Sigmoid colon (tissue), 7 donors: ENCODE data around the gene ATG4A. TPM values are rescaled to one million over a fixed set of nuclear protein-coding genes. Genes with fewer than 3 reads are reported as not detected.

Experiments used
- DNase-seq: peaks from one replicate; pipeline ENCODE4 v3.0.0-alpha.2; 2019
- H3K27ac ChIP-seq, 4 donors: fragments of 200-600 bp; sonication (generic); one replicate each; pipeline ENCODE4 v1.5.1; 2016 to 2019; ENCODE audit warnings: mild to moderate bottlenecking in 1 of 4
- H3K27me3 ChIP-seq, 3 donors: fragments of 200-600 bp; sonication (generic); one replicate each; pipeline ENCODE4 v1.5.1; 2019; ENCODE audit warnings: mild to moderate bottlenecking in 1 of 3
- H3K36me3 ChIP-seq, 4 donors: fragments of 200-600 bp; sonication (generic); one replicate each; pipeline ENCODE4 v1.5.1; 2016 to 2019
- H3K4me1 ChIP-seq, 4 donors: fragments of 200-600 bp; sonication (generic); one replicate each; pipeline ENCODE4 v1.5.1; 2017 to 2019
- H3K4me3 ChIP-seq, 4 donors: fragments of 200-600 bp; sonication (generic); one replicate each; pipeline ENCODE4 v1.5.1; 2017 to 2019; ENCODE audit warnings: mild to moderate bottlenecking in 2 of 4, moderate library complexity in 1 of 4
- H3K9me3 ChIP-seq, 4 donors: fragments of 200-600 bp in 3 of 4; sonication (generic) in 3 of 4; one replicate each; pipeline versions ENCODE4 v1.5.1 to v1.6.1; 2013 to 2019
- CTCF ChIP-seq, 4 experiments: fragments of 450-650 bp in 3 of 4; fragments of 200-600 bp in 1 of 4; IDR thresholded peaks; one replicate each; pipeline ENCODE4 v1.5.1; 2016 to 2019; ENCODE audit warnings: antibody characterized with exemption in 4 of 4, mild to moderate bottlenecking in 3 of 4, moderate library complexity in 2 of 4
- EP300 ChIP-seq, 4 donors: sonication (generic); formaldehyde crosslinking; IDR thresholded peaks; one replicate each; pipeline ENCODE4 v1.6.1; 2017; ENCODE audit warnings: antibody characterized with exemption in 4 of 4
- POLR2A ChIP-seq, 2 donors: fragments of 450-650 bp; IDR thresholded peaks; one replicate each; pipeline ENCODE4 v1.6.1; 2016; ENCODE audit warnings: antibody characterized with exemption in 2 of 2, mild to moderate bottlenecking in 2 of 2, moderate library complexity in 2 of 2
- POLR2AphosphoS5 ChIP-seq, 4 donors: sonication (generic); formaldehyde crosslinking; IDR thresholded peaks; one replicate each; pipeline ENCODE4 v1.6.1; 2017; ENCODE audit warnings: antibody characterized with exemption in 4 of 4
- WGBS, 2 donors: extraction: QIAGEN DNeasy Blood & Tissue Kit; methylation state at CpG; one replicate each; pipeline ENCODE4 v1.1.7; 2013; 5-methylcytosine and 5-hydroxymethylcytosine counted together
- intact Hi-C: fragments of 100-400 bp; cut with DNase I; formaldehyde crosslinking; loops from one replicate; pipeline ENCODE4 v1.15.1; 2023
- polyA plus RNA-seq, 3 donors: library from polyadenylated mRNA; stranded (reverse); fragments of 200-250 nt; gene quantifications; one replicate each; pipeline ENCODE4 v1.2.3, GENCODE V29; 2013
- total RNA-seq, 4 donors: library from RNA; depleted of rRNA; stranded (reverse); fragments of >200 nt; gene quantifications; one replicate each; pipeline ENCODE4 v1.1.0, GENCODE V29; 2016
- donor health status: healthy with polysubstance abuse.
- donor health status: Bipolar disorder and iron deficiency.
- donor health status: healthy.

ATG4A gene
- total RNA-seq (10 to 100 TPM in 1 of 4 donors, 1 to 10 TPM in 3; 5.0 to 14.3 (median 8.0) TPM), polyA plus RNA-seq (10 to 100 TPM; 14.5 to 38.6 (median 22.2) TPM)

GRCh38 chrX:108091264-108091877 lies at the start of gene ATG4A, which contains the start of gene PSMD10:
Gene ATG4A (plus strand): TSS chrX:108091778. CDS start chrX:108091827, 49 bp downstream.
Gene PSMD10 (minus strand): TSS chrX:108091542. CDS start chrX:108091520, 22 bp downstream.
- peak; percentile 60 to 88 (median 84) for TF ChIP-seq POLR2AphosphoS5 (IDR thresholded peaks at IDR 0.05)
- TF ChIP-seq POLR2A (IDR thresholded peaks at IDR 0.05): peak; percentile 48 to 62
- no peak for TF ChIP-seq EP300 (IDR thresholded peaks at IDR 0.05)
- TF ChIP-seq CTCF (IDR thresholded peaks at IDR 0.05): peak in 1 of 4 experiments; percentile 12
- WGBS, 2 donors: 0% methylated on average over 47 of the region's 47 CpGs
- Histone ChIP-seq H3K36me3 (peaks cover 0 to 17% (median 3%) of the 10 kb centered on the region in 4 donors), H3K4me1 (peaks cover 0 to 16% (median 6%) of the 10 kb centered on the region in 4 donors), H3K4me3 (peak within 1 kb of the TSS; percentile 41 to 59 (median 56)), H3K27me3 (no peaks in the 10 kb centered on the region), H3K27ac (peak within 1 kb of the TSS; percentile 79 to 87 (median 84)), H3K9me3 (no peaks in the 10 kb centered on the region)
- peak; percentile 96 for DNase-seq
- intact Hi-C loops: loop anchor here (5.0 kb wide), 1 partner anchor 264 kb away; the partner anchor contains the start of gene MID2

GRCh38 chrX:108044554-108045256 lies 46.9 kb upstream of the ATG4A start, which contains the start of gene VSIG1:
Gene VSIG1 (plus strand): TSS chrX:108045065. CDS start chrX:108045131, 66 bp downstream.
- intact Hi-C loops: no loop called here
- no peaks in the 10 kb centered on the region for H3K27me3 ChIP-seq
- 50 to 79% methylated on average over 10 of the region's 10 CpGs for WGBS, 2 donors
- H3K9me3 ChIP-seq: no peaks in the 10 kb centered on the region
- H3K4me3 ChIP-seq: no peak within 1 kb of the TSS
- no peaks in the 10 kb centered on the region for H3K36me3 ChIP-seq
- H3K27ac ChIP-seq: no peak within 1 kb of the TSS
- H3K4me1 ChIP-seq: no peaks in the 10 kb centered on the region
- DNase-seq: no peak
- TF ChIP-seq CTCF (IDR thresholded peaks at IDR 0.05) (no peak), POLR2A (IDR thresholded peaks at IDR 0.05) (no peak), EP300 (IDR thresholded peaks at IDR 0.05) (no peak), POLR2AphosphoS5 (IDR thresholded peaks at IDR 0.05) (no peak)

- no peak overlapping the region for H3K4me3 ChIP-seq
- H3K4me1 ChIP-seq: no peaks in the 10 kb centered on the region
- no peak for DNase-seq
- 71 to 83% methylated on average over 1 of the region's 1 CpG for WGBS, 2 donors
- H3K27ac ChIP-seq: no peak overlapping the region
- no peaks in the 10 kb centered on the region for H3K27me3 ChIP-seq
- TF ChIP-seq EP300 (IDR thresholded peaks at IDR 0.05) (no peak), POLR2A (IDR thresholded peaks at IDR 0.05) (no peak), POLR2AphosphoS5 (IDR thresholded peaks at IDR 0.05) (no peak), CTCF (IDR thresholded peaks at IDR 0.05) (no peak)
- intact Hi-C loops: no loop called here
- no peaks in the 10 kb centered on the region for H3K36me3 ChIP-seq
- H3K9me3 ChIP-seq: no peaks in the 10 kb centered on the region
These were observed 41.9 kb upstream of the ATG4A start for GRCh38 chrX:108049649-108050048.

GRCh38 chrX:108053218-108053617 lies 38.4 kb upstream of the ATG4A start:
- Histone ChIP-seq H3K9me3 (no peaks in the 10 kb centered on the region), H3K36me3 (no peaks in the 10 kb centered on the region), H3K27me3 (no peaks in the 10 kb centered on the region), H3K27ac (no peak overlapping the region), H3K4me1 (no peaks in the 10 kb centered on the region), H3K4me3 (no peak overlapping the region)
- intact Hi-C loops: no loop called here
- TF ChIP-seq POLR2A (IDR thresholded peaks at IDR 0.05) (no peak), POLR2AphosphoS5 (IDR thresholded peaks at IDR 0.05) (no peak), EP300 (IDR thresholded peaks at IDR 0.05) (no peak), CTCF (IDR thresholded peaks at IDR 0.05) (no peak)
- no peak for DNase-seq
